HCEC 1CT (cell line): ENCODE measurements around the gene GGCX.
"Not testable (repeated sequence)": the region's sequence is repeated elsewhere in the genome, so short reads cannot be mapped to it uniquely, and the experiment has no call there.

Experiments used
- DNase-seq: peaks from one replicate; pipeline ENCODE4 v3.0.0-alpha.2; 2017

GGCX gene

DNA sequence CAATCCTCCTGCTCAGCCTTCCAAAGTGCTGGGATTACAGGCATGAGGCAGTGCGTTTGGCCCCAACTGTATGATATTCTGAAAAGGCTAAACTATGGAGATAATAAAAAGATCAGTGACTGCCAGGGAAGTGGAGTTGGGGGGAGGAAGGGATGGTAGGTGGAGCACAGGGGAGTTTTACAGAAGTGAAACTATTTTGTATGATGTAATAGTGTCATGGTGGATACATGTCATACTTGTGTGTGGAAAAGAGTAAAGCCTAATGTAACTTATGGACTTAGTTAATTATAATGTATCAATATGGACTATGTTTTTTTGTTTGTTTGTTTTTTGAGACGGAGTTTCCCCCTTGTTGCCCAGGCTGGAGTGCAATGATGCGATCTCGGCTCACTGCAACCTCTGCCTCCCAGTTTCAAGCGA lies 2.9 kb upstream of the GGCX start:
- DNase-seq = no peak

DNA sequence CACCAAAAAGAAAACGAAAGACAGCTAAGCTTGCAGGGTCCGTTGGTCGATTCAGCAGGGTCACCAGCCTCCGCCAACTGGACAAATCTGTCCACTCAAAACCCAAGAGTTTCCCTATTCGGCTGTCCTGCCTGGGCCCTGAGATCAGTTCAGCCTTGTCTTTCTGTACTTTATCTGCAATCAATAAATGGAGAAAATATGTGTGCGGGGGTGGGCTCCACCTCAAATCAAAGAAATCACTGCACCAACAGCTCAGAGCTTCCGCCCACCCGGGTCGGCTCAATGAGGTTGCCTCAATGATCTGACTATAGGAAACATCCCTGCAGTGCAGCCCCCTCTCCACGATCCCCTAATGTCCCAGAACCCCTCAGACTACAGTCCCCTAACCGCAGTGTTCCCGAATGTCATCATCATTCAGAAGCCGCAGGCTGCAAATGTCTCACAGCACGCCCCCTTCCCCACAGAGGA lies 447 bp downstream of the GGCX start:
- no peak for DNase-seq

DNA sequence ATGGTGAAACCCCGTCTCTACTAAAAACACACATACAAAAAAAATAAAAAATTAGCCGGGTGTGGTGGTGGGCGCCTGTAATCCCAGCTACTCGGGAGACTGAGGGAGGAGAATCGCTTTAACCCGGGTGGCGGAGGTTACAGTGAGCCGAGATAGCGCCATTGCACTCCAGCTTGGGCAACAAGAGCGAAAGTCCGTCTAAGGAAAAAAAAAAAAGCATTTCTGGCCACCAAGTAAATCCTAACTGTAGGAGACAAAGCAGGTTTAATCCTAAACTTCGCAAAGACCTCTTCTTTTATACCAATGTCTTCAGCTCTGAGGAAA lies 928 bp downstream of the GGCX start:
- DNase-seq = not testable (repeated sequence)

DNA sequence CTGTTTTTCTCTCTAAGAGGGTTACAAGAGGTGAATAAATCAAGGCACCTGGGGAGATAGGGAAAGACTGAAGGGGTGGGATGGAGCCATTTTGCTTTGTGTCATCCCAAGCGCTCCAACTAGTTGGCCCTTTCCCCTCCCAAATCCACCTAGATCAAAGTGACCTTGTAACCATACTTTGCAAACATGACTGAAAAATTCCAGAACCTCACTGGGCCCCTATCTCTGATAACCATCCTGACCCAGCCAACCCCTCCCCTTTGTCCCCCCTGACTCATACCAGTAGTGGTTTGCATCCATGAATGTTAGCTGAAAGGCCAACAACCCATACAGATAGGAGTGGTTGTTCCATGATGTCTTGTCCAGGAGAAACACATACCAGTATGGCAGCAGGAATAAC lies 3.1 kb downstream of the GGCX start:
- no peak for DNase-seq

DNA sequence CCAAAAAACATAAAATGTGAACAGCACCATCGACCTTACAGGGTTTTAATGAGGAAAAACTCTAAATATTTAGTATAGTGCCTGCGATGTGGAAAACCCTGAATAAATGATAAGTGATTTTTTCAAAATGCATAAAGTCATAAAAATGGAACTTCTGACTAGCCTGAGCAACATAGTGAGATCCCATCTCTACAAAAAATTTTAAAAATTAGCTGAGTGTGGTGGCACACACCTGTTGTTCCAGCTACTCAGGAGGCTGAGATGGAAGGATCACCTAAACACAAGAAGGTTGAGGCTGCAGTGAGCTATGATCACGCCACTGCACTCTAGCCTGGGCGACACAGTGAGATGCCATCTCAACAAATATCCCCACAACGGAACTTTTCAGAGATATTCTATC lies 4.2 kb downstream of the GGCX start:
- no peak for DNase-seq

DNA sequence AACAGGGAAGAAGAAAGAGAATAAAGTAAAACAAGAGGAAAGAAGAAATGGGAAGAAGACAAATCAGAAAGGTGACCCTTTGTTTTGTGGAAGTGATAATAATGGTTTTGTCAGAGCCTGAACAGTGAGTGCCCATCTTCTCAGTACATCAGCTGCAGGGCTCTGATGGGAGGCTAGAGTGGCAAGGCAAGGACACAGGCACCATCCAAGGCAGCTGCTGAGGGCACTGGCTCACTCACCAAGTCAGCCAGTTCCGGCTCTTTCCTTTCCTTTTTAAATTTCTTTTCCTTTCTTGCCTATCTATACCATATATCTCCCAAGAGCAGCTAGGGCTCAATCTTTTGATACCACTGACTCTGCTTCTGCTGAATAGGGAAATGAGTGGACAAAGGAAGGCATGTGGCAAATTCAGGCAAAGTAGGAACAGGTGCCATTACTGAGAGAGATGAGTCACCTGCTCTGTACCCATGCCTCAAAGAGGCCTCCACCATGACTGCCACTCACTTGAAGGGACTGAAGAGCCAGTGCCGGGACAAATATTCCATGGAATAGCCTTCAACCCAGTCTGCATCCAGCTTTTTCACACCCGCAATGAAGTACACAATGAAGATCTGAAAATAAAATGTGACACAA lies 6.2 kb downstream of the GGCX start:
- DNase-seq = no peak

DNA sequence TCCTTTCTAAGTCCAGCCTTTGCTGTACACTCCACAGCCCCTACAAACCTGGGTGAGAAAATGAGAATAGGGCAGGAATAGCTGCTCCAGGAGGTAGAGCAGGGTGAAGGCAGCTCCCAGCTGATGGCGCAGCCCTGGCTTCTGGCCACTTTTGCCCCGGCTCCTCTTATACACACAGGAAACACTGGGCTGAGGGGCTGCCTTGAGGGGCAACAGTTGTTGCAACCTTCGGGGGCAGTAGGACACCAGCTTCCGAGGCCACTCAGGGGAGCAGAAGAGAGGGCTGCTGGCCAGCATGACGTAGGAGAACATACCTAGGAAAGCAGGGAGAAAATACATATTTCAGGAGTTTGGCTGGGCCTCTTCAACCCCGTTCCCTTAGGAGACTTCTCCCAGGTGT lies 8.1 kb downstream of the GGCX start:
- DNase-seq = no peak

DNA sequence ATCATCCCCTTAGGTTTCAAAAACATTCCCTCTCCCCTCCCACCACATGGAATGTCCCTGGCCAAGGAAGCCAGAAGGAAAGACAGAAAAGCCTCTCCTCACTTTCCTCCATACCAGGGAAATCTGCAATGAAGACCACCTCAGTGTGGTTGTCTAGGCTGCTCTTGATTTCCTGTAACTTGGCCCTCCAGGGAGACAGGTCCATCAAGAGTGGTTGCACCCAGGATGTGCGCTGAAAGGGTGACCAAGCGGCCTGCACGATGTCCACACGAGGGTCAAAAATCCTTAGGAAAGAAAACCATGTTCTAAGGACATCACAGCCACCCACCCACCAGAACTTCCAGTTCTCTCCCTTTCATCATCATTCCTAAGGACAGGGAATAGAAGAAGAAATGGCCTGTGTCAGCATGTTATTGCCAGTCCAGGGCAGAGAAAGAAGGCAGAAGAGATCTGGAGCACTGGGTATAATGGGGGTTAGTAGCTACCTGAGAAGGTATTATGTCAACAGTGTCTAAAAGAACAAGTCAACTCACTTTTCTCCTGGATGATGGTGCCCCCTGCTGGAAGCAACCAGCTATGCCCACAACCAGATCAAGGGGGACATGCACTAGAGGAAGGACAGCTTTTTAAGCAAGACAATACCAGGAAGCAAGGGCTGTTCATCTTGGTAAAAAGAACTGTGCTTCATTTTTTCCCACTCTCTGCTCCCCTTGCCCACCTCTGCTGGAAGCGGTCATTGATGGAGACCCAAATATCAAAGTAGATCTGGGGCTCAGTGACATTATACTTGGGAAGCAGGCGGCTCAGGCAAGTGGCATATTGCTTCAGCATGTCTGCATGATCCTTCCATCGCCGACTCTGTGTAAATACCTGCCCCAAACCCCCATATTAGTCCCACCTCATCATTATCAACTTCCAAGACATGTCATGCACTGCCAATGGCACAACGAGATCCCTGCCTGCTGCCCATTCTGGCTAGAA lies 9.3 kb downstream of the GGCX start:
- DNase-seq = peak; percentile 60

DNA sequence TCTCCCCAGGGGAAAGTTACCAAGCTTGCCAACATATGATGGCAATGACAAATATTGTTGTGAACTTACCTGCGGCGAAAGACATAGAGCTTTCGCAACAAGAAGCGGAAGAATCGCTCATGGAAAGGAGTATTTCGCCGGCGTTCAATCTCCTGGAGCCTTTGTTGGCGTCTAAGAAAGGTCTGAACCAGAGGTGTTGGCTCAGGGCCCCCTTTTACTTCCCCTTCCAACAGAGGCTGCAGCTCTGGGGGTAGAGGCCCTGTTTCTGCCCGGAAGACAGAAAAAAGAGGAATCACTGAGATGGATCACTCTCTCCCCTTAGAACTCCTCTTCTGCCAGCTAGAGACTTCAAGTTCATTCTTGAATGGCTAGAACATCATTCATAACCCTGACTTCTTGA lies 10.8 kb downstream of the GGCX start:
- no peak for DNase-seq

DNA sequence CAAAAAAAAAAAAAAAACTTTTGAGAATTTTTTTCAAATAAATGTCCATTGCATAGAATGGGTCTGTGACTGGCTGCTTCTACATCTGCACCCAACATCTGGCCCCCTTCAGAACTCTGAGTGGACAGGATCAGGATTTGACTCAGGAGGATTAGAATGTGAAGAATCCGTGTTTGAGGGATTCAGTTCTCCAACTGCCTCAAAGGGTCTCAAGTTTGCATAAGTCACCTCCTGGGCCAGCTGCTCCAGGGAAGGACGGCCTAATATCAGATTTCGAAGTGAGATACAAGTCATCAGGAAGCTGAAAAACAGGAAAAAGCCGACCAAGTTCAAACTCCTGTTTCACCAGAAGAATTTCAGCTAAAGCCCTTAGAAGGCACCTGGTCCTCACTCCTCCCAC lies 11.5 kb downstream of the GGCX start:
- DNase-seq = peak; percentile 99

DNA sequence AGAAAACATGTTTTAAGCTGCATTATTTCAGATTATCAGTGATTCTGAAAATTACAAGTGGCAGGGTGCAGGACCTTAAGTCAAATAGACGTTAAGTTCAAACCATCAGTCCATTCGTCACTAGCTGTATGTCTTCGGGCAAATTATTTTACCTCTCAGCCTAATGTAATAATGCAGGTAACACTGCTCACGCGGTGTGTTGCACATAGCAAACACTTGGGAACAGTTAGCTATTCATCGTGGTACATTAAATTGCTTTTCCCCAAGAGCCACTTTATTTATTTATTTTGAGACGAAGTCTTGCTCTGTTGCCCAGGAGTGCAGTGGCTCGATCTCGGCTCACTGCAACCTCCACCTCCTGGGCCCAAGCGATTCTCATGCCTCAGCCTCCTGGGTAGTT lies 12.2 kb downstream of the GGCX start:
- DNase-seq = no peak

DNA sequence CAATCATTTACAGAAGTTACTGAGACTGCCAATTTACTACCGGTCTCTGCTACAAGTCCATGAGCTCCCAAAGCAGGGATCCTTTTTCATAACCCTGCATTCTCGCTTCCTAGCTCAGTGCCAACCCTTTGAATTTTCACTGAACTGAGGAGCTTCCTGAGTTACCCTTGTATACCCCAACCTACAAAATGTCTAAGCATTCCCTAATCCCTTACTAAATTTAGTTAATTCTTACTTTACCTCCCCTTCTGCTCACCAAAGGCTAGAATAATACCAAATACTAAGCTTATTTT lies 12.7 kb downstream of the GGCX start:
- no peak for DNase-seq

DNA sequence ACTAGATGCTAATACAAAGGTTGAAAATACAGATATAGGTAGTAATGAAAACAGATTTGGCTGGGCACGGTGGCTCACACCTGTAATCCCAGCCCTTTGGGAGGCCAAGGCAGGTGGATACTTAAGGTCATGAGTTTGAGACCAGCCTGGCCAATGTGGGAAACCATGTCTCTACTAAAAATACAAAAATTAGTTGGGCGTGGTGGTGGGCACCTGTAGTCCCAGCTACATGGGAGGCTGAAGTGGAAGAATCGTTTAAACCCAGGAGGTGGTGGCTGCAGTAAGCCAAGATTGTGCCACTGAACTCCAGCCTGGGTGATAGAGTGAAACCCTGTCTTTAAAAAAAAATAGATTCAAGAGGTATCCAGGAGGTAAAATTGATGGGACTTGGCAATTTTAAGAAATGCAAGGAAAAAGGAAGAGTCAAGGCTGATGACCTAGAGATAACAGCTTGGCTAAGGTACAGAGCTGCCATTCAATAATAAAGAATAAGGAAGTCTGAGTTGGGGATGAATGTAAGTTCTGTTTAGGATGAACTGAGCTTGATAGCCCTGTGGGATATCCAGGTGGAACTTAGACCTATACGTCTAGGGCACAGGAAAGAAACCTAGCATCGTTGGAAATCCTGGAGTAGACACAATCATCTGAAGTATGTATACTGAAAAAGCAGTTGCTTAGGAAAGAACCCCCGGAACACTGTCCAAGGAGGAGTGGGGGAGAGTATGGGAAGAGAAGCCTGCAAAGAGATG lies 13.3 kb downstream of the GGCX start:
- no peak for DNase-seq

DNA sequence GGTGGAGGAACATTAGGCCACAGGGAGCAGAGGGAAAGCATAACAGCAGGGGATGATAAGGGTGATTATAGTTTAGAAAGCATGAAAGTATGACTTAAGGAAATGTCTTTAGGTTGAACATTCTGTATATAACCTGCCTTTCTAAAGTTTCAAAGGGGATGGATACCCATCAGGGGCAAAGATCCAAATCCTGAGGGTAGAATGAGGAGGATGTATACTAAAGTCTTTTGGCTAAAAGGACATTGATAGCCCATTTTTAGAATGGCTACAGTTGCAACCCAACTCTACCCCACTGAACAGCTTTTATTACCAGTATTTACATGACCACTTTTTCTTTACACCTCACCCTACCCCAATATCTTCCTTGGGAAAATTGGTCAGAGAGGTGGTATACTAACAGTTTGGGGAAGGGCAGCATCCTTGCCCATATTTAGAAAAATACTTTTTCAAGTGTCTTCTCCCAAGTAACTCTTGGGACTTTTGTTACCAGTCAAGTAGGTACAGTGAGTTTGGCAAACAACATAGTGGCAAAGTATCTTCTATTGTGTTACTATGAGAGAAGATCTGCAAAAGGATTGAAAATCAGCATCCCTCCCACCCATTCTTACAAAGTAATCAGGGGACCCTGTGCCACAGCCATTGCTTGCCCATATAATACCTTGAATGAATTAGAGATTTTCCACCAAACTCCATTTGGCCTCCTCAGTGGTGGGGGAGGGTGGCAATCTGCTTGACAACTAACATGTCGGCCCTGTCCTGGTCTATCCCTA lies 14.0 kb downstream of the GGCX start:
- peak; percentile 23 for DNase-seq

DNA sequence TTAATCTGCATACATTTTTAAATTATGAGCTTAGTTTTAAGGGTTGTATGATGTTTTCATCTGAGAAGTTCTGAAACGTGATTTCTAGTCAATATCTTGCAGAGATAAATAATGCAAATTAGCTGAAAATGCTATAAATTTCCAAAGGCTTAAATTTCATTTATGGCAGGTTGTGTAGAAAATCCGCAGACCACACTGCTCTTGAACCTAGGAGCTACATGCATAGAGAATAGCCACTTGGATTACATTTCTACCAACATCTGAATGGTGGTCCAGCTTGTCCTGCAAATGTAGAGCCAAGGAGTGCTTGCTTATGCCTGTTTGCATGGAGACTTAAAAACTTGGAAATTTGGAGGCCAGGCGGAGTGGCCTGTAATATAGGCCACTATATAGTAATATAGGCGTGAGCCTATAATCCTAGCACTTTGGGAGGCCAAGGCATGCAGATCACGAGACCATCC lies 15.5 kb downstream of the GGCX start:
- peak; percentile 32 for DNase-seq

DNA sequence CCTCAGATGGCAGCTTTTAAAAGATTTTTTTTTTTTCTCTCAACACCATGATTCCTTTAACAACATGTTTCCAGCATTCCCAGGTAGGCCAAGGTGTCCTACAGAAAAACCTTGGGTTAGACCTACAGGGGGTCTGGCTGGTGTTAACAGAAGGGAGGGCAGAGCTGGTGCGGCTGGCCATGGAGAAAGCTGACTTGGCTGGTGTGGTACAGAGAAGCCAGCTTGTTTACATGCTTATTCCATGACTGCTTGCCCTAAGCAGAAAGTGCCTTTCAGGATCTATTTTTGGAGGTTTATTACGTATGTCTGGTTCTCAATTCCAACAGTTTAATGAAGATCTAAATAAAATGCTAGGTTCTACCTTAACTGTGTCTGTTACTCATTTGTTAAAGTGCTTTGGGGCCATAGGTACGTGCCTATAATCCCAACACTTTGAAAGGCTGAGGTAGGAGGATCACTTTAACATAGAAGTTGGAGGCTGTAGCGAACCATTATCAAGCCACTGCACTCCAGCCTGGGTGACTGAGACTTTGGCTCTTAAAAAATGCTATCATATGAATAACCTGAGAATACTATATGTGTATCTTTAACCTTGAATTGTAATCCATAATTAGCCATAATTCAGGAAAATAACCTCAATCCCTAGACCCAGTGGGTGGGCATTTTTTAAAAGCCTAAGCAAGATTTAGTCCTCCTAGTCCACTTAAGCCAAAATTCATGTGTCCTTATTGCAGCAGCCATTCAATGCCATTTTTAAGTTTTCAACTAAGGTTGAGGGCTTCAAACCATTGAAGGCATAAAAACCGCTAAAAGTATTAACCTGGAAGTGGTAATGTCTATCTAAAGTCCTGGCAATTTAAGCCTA lies 16.1 kb downstream of the GGCX start:
- not testable (repeated sequence) for DNase-seq

DNA sequence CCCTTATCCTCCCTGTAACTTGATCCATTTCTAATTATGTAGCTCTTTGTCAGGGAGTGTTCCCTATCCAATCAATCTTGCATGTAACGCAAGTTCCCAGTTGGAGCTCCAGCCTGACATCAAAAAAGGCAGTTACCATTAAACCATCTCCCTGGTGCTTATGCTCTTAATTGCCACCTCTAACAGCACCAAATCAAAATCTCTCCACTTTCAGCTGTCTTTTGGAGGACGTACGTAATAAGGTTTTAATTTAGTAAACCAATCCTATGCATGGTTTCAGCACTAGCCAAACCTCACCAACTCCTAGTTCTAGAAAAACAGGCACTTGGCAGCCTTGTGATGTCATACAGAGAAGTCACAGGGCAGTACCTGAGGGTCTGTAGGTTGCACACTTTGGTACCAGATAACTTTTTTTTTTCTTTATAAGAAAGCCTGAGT lies 17.0 kb downstream of the GGCX start:
- not testable (repeated sequence) for DNase-seq

DNA sequence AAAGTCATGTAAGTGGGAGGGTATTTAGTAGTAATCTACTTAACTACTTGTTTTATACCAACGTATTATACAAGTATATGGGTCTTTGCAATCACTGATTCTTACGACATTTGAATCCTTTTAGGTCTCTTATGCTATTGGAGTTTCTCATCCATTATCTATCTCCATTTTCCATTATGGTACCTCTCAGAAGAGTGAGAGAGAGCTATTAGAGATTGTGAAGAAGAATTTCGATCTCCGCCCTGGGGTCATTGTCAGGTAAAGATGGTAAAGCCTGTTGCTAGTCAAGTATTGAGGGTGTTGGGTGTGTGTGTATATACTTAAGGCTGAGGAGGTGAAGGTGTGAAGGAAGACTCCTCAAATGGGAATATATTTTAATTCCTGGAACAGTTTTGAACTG lies 18.5 kb downstream of the GGCX start:
- no peak for DNase-seq

DNA sequence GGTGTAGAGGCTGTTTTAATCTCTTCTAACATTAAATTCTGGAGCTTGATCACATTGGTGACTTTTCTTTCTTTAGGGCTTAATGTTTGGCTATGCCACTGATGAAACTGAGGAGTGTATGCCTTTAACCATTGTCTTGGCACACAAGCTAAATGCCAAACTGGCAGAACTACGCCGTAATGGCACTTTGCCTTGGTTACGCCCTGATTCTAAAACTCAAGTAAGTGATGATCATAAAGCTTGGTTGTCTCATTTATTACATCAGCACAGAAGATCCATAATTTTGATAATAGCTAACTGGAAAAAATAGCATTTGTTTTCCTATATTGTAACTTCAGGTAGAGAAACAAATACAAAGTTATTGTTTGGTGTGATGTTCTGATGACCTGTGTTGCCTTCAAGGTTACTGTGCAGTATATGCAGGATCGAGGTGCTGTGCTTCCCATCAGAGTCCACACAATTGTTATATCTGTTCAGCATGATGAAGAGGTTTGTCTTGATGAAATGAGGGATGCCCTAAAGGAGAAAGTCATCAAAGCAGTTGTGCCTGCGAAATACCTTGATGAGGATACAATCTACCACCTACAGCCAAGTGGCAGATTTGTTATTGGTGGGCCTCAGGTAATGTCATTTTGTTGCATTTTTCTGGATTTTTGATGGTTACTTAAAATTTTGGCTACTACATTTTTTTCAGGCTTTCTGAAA lies 19.4 kb downstream of the GGCX start:
- DNase-seq = no peak

DNA sequence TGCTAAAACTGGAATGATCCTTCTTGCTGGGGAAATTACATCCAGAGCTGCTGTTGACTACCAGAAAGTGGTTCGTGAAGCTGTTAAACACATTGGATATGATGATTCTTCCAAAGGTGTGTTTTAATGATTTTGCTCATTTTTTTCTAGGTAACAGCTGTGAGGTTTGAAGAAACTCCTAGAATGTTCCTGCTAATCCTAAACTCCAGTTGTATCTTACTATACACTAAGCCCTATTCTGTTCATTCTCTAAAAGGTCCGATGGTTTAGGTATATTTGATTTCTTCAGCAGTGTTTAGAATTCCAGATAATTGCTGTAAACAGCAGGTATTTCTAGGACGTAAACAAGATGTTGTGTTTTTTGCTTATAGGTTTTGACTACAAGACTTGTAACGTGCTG lies 20.0 kb downstream of the GGCX start:
- no peak for DNase-seq

DNA sequence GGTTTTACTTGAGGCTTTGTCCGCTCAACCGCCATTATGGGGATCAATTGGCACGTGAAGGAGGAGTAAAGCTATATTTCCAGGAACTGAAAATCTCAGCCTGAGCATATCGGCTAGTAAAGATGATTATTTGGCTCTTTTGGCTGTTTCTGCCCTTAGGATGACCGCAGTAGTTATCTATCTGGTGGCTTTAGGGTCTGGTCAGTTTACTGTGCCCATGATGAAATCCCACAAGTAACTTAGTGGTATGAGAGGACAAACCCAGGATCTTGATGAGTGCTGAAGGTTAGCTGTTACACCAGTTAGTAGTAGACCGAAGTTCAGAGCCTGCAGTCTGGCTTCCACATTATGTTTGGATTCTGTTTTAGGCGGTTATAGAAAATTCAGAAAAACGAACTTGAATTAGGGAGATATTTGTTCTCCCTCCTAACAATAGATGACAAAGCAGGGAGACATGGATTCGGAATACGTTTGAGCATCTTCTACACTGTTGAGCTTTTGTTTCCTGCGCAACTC lies 21.1 kb downstream of the GGCX start:
- peak; percentile 33 for DNase-seq
